Parathyroid adenoma (tissue), 2 donors: Measurements from ENCODE around the gene HHATL.

ENCODE experiments used
- H2AFZ ChIP-seq: fragments of 300-600 bp; sonication (generic); one replicate; pipeline ENCODE4 v1.7.0; 2017; ENCODE audit warnings: antibody characterized with exemption, mild to moderate bottlenecking
- H3K27ac ChIP-seq: fragments of 300-600 bp; sonication (generic); one replicate; pipeline ENCODE4 v1.7.0; 2017
- H3K27me3 ChIP-seq: fragments of 300-600 bp; sonication (generic); one replicate; pipeline ENCODE4 v1.7.0; 2017; ENCODE audit warnings: low read length; ENCODE audit not compliant: control insufficient read depth, insufficient read depth
- H3K36me3 ChIP-seq: fragments of 300-600 bp; sonication (generic); one replicate; pipeline ENCODE4 v1.7.0; 2017; ENCODE audit warnings: low read length; ENCODE audit not compliant: control insufficient read depth, insufficient read depth
- H3K4me1 ChIP-seq: fragments of 300-600 bp; sonication (generic); one replicate; pipeline ENCODE4 v1.7.0; 2017; ENCODE audit warnings: control low read depth
- H3K4me2 ChIP-seq: fragments of 300-600 bp; sonication (generic); one replicate; pipeline ENCODE4 v1.7.0; 2017; ENCODE audit warnings: low read length
- H3K4me3 ChIP-seq: fragments of 300-600 bp; sonication (generic); one replicate; pipeline ENCODE4 v1.7.0; 2017; ENCODE audit warnings: low read depth, low read length
- H3K79me2 ChIP-seq: fragments of 300-600 bp; sonication (generic); one replicate; pipeline ENCODE4 v1.7.0; 2017; ENCODE audit warnings: control low read depth
- H3K9ac ChIP-seq: fragments of 300-600 bp; sonication (generic); one replicate; pipeline ENCODE4 v1.7.0; 2017; ENCODE audit warnings: mild to moderate bottlenecking
- H3K9me3 ChIP-seq: fragments of 300-600 bp; sonication (generic); one replicate; pipeline ENCODE4 v1.7.0; 2017; ENCODE audit warnings: low read length; ENCODE audit not compliant: control insufficient read depth
- TF ChIP-seq, protein P1 (sequence below): fragments of 300-600 bp; sonication (generic); IDR thresholded peaks from one replicate; pipeline ENCODE4 v1.7.0; 2017; ENCODE audit warnings: antibody characterized with exemption, mild to moderate bottlenecking
- donor health status: primary hyperparathyroidism.

The HHATL gene

DNA sequence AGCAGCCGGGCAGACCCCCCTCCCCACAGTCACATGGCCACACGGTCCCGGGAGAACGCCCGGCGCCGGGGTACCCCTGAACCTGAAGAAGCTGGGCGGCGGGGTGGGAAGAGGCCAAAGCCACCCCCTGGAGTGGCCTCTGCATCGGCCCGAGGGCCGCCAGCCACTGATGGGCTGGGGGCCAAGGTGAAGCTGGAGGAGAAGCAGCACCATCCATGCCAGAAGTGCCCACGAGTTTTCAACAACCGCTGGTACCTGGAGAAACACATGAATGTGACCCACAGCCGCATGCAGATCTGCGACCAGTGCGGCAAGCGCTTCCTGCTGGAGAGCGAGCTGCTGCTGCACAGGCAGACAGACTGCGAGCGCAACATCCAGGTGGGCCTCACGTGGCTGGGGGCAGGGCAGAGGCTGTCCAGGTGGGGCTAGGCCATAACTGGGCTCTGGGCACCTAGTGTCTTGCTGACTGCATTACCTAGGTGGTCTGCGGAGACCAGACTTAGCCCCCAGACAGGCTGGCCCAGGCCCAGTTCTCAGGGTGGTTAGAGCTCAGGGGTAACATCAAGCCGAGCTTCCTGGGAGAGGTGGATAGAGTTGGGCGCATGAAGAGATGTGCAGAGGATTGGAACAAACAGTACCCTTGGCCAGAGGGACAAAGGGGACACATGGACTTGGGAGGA, 43.0 kb downstream of the HHATL start:
- H3K27ac ChIP-seq, result no peak overlapping the region
- H3K9ac ChIP-seq, result no peak overlapping the region

DNA sequence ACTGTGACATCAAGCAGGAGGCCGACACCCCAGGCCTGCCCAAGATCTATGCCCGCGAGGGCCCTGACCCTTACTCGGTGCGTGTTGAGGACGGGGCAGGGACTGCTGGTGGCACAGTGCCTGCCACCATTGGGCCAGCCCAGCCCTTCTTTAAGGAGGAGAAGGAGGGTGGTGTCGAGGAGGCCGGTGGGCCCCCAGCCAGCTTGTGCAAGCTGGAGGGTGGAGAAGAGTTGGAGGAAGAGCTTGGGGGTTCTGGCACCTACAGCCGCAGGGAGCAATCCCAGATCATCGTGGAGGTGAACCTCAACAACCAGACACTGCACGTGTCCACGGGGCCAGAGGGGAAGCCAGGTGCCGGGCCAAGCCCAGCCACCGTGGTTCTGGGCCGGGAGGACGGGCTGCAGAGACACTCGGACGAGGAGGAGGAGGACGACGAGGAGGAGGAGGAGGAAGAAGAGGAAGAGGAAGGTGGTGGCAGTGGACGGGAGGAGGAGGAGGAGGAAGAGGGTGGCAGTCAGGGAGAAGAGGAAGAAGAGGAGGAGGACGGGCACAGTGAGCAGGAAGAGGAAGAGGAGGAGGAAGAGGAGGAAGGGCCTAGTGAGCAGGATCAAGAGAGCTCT, 43.7 kb downstream of the HHATL start:
- TF ChIP-seq, protein P1, sequence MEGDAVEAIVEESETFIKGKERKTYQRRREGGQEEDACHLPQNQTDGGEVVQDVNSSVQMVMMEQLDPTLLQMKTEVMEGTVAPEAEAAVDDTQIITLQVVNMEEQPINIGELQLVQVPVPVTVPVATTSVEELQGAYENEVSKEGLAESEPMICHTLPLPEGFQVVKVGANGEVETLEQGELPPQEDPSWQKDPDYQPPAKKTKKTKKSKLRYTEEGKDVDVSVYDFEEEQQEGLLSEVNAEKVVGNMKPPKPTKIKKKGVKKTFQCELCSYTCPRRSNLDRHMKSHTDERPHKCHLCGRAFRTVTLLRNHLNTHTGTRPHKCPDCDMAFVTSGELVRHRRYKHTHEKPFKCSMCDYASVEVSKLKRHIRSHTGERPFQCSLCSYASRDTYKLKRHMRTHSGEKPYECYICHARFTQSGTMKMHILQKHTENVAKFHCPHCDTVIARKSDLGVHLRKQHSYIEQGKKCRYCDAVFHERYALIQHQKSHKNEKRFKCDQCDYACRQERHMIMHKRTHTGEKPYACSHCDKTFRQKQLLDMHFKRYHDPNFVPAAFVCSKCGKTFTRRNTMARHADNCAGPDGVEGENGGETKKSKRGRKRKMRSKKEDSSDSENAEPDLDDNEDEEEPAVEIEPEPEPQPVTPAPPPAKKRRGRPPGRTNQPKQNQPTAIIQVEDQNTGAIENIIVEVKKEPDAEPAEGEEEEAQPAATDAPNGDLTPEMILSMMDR, result no peak
- Histone ChIP-seq H3K79me2 (no peaks in the 10 kb centered on the region), H2AFZ (no peak overlapping the region), H3K4me3 (no peak overlapping the region), H3K27me3 (no peaks in the 10 kb centered on the region), H3K27ac (no peak overlapping the region), H3K9ac (no peak overlapping the region), H3K4me1 (peaks cover 8% of the 10 kb centered on the region), H3K4me2 (no peak overlapping the region), H3K9me3 (no peaks in the 10 kb centered on the region), H3K36me3 (no peaks in the 10 kb centered on the region)

More for the DNA sequence above, 43.0 kb downstream of the HHATL start:
- H3K79me2 ChIP-seq, result no peaks in the 10 kb centered on the region
- peaks cover 8% of the 10 kb centered on the region for H3K4me1 ChIP-seq
- H3K27me3 ChIP-seq, result no peaks in the 10 kb centered on the region
- no peaks in the 10 kb centered on the region for H3K9me3 ChIP-seq
- TF ChIP-seq, protein P1, result no peak
- H3K4me2 ChIP-seq, result no peak overlapping the region
- no peak overlapping the region for H2AFZ ChIP-seq
- H3K4me3 ChIP-seq, result no peak overlapping the region
- H3K36me3 ChIP-seq, result no peaks in the 10 kb centered on the region

DNA sequence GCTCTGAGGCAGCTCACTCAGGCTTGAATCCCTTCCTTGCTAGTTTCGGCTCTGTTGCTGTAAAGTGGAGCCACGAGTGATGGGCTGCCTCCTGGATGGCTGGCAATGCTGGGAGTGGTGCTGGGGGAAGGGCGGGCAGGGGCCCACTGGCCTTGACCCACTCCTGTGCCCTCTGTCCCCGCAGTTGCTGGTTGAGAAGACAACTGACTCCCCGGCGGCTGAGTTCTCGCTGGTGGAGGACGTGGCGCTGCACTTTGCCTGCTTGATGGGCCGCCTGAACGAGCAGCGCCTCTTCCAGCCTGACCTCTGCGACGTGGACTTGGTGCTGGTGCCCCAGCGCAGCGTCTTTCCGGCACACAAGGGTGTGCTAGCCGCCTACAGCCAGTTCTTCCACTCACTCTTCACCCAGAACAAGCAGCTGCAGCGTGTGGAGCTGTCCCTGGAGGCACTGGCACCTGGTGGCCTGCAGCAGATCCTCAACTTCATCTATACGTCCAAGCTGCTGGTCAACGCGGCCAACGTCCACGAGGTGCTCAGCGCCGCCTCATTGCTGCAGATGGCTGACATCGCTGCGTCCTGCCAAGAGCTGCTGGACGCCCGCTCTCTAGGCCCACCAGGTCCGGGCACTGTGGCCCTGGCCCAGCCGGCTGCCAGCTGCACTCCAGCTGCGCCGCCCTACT, 44.4 kb downstream of the HHATL start:
- no peak overlapping the region for H3K4me2 ChIP-seq
- H3K36me3 ChIP-seq, result no peaks in the 10 kb centered on the region
- H3K9me3 ChIP-seq, result no peaks in the 10 kb centered on the region
- no peaks in the 10 kb centered on the region for H3K27me3 ChIP-seq
- TF ChIP-seq, protein P1, result no peak
- H3K79me2 ChIP-seq, result no peaks in the 10 kb centered on the region
- no peak overlapping the region for H2AFZ ChIP-seq
- H3K27ac ChIP-seq, result no peak overlapping the region
- no peak overlapping the region for H3K4me3 ChIP-seq
- H3K9ac ChIP-seq, result no peak overlapping the region
- peaks cover 13% of the 10 kb centered on the region for H3K4me1 ChIP-seq

DNA sequence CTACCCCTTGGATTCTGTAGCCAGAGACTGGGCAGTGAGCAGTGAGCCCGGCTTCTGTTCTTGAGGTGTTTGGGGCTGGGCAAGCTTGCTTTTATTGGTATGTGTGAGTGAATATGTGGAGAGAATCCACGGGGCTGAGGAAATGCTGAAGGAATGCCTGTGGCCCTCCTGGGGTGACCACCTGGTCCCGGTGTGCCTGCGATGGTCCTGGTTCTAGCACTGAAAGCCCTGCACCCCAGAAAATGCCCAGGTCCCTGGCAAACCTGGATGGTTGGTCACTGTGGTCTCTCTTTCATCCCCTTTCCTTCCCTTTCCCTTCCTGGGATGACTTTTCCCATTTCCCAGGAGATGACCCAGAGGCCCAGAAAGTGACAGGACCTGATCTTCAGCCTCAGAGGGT, 44.9 kb downstream of the HHATL start:
- Histone ChIP-seq H3K27ac (no peak overlapping the region), H3K9ac (no peak overlapping the region), H3K4me1 (peaks cover 19% of the 10 kb centered on the region), H3K36me3 (no peaks in the 10 kb centered on the region), H3K79me2 (no peaks in the 10 kb centered on the region), H3K27me3 (no peaks in the 10 kb centered on the region), H3K9me3 (no peaks in the 10 kb centered on the region), H3K4me2 (no peak overlapping the region), H2AFZ (no peak overlapping the region), H3K4me3 (no peak overlapping the region)
- TF ChIP-seq, protein P1, result no peak
